Smooth muscle cell (in vitro differentiated cells): ENCODE data around the gene PIN1. TPM values are rescaled to one million over a fixed set of nuclear protein-coding genes. Genes with fewer than 3 reads are reported as not detected.

Experiments
- DNase-seq: peaks from one replicate; lab custom pipeline; 2025; ENCODE audit not compliant: unreplicated experiment; lab: John Stamatoyannopoulos, UW
- H2AFZ ChIP-seq: fragments of 200-600 bp; sonication (generic); 2 replicates; pipeline ENCODE4 v1.6.0; 2016; ENCODE audit warnings: antibody characterized with exemption, low read depth, mild to moderate bottlenecking
- H3F3A ChIP-seq: fragments of 200-600 bp; sonication (generic); 2 replicates; pipeline ENCODE4 v1.6.0; 2017; ENCODE audit warnings: antibody characterized with exemption, low read depth
- H3K27ac ChIP-seq: fragments of 200-600 bp; sonication (generic); 2 replicates; pipeline ENCODE4 v1.5.1; 2016; ENCODE audit warnings: low read depth, mild to moderate bottlenecking
- H3K27me3 ChIP-seq: fragments of 200-600 bp; sonication (generic); 2 replicates; pipeline ENCODE4 v1.6.1; 2016; ENCODE audit warnings: low read depth, mild to moderate bottlenecking
- H3K36me3 ChIP-seq: fragments of 200-600 bp; sonication (generic); 2 replicates; pipeline ENCODE4 v1.5.1; 2016; ENCODE audit warnings: low read depth
- H3K4me1 ChIP-seq: fragments of 200-600 bp; sonication (generic); 2 replicates; pipeline ENCODE4 v1.5.1; 2016; ENCODE audit warnings: low read depth
- H3K4me2 ChIP-seq: fragments of 200-600 bp; sonication (generic); 2 replicates; pipeline ENCODE4 v1.6.0; 2016; ENCODE audit warnings: mild to moderate bottlenecking
- H3K4me3 ChIP-seq: fragments of 200-600 bp; sonication (generic); 2 replicates; pipeline ENCODE4 v1.5.1; 2016; ENCODE audit warnings: mild to moderate bottlenecking
- H3K79me2 ChIP-seq: fragments of 200-600 bp; sonication (generic); 2 replicates; pipeline ENCODE4 v1.6.0; 2016; ENCODE audit warnings: low read depth, mild to moderate bottlenecking
- H3K9ac ChIP-seq: fragments of 200-600 bp; sonication (generic); 2 replicates; pipeline ENCODE4 v1.6.0; 2016; ENCODE audit warnings: low read depth
- H3K9me3 ChIP-seq: fragments of 200-600 bp; sonication (generic); replicated peaks from 2 replicates; pipeline ENCODE4 v1.5.1; 2016; ENCODE audit warnings: low read depth
- H4K20me1 ChIP-seq: fragments of 200-600 bp; sonication (generic); 2 replicates; pipeline ENCODE4 v1.6.0; 2016; ENCODE audit warnings: low read depth
- WGBS: methylation state at CpG from one replicate; pipeline ENCODE4 v1.1.7; 2016; ENCODE audit warnings: low lambda C conversion rate; 5-methylcytosine and 5-hydroxymethylcytosine counted together
- polyA plus RNA-seq: library from polyadenylated mRNA; unstranded; fragments of >200 nt; fragmentation: Nextera tagmentation; extraction: Ambion mirVana; gene quantifications from 2 replicates; pipeline ENCODE4 v1.2.1, GENCODE V29; 2016
- total RNA-seq: library from RNA; depleted of rRNA; stranded (reverse); fragments of >200 nt; gene quantifications from 2 replicates; pipeline ENCODE4 v1.2.3, GENCODE V29; 2014
- TF ChIP-seq, protein P1 (sequence below): fragments of 200-600 bp; sonication (generic); IDR thresholded peaks from 2 replicates; pipeline ENCODE4 v1.5.1; 2017; ENCODE audit warnings: borderline replicate concordance, mild to moderate bottlenecking, antibody characterized with exemption; ENCODE audit not compliant: insufficient read depth, poor library complexity, severe bottlenecking

PIN1 gene
- total and polyA plus RNA-seq, 2 experiments from 2014 or later = 68.0 to 127 TPM

DNA sequence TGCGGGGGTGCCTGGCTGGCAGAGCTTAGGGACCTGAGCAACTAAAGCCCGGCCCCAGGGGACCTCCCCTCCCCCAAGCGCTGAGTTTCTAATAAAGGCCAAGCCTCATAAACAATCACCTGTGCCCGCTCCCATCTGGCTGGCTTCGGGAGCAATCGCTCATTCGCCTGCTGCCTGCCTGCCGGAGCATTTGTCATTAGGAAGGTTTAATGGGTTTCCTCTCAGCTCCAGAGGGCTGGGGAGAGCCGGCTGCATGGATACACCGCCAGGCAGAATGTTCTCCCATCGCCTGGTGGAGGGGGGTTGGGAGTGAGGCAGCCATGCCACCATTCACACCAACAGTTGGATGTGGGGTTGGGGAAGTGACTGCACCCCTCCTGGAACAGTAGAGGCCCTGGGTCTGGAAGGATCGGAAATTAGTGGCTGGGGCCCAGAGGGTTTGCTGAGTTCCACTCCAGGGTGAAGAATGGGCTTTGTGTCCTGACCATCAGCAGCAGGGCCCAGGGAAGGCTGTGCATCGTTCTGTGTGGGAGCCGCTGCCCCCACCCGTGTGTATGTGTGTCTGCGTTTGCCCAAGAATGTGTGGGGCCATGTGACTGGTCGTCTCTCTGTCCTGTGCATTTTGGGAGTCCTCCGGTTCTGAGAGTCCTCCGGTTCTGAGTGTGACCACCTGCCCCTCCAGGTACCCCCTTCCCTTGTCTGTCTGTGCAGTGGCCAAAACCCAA lies 15.3 kb downstream of the PIN1 start:
- TF ChIP-seq, protein P1, sequence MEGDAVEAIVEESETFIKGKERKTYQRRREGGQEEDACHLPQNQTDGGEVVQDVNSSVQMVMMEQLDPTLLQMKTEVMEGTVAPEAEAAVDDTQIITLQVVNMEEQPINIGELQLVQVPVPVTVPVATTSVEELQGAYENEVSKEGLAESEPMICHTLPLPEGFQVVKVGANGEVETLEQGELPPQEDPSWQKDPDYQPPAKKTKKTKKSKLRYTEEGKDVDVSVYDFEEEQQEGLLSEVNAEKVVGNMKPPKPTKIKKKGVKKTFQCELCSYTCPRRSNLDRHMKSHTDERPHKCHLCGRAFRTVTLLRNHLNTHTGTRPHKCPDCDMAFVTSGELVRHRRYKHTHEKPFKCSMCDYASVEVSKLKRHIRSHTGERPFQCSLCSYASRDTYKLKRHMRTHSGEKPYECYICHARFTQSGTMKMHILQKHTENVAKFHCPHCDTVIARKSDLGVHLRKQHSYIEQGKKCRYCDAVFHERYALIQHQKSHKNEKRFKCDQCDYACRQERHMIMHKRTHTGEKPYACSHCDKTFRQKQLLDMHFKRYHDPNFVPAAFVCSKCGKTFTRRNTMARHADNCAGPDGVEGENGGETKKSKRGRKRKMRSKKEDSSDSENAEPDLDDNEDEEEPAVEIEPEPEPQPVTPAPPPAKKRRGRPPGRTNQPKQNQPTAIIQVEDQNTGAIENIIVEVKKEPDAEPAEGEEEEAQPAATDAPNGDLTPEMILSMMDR = no peak
- Histone ChIP-seq H3K27ac (peak overlapping the region; percentile 98), H3K9ac (peak overlapping the region; percentile 66), H3K9me3 (no peaks in the 10 kb centered on the region), H3K4me2 (no peak overlapping the region), H3K4me1 (peaks cover 9% of the 10 kb centered on the region), H3K36me3 (no peaks in the 10 kb centered on the region), H2AFZ (no peak overlapping the region), H3K79me2 (no peaks in the 10 kb centered on the region), H3K27me3 (no peaks in the 10 kb centered on the region), H3F3A (peaks cover 8% of the 10 kb centered on the region), H4K20me1 (peaks cover 7% of the 10 kb centered on the region), H3K4me3 (no peak overlapping the region)
- 69% methylated on average over 19 of the region's 19 CpGs for WGBS
- DNase-seq = no peak

DNA sequence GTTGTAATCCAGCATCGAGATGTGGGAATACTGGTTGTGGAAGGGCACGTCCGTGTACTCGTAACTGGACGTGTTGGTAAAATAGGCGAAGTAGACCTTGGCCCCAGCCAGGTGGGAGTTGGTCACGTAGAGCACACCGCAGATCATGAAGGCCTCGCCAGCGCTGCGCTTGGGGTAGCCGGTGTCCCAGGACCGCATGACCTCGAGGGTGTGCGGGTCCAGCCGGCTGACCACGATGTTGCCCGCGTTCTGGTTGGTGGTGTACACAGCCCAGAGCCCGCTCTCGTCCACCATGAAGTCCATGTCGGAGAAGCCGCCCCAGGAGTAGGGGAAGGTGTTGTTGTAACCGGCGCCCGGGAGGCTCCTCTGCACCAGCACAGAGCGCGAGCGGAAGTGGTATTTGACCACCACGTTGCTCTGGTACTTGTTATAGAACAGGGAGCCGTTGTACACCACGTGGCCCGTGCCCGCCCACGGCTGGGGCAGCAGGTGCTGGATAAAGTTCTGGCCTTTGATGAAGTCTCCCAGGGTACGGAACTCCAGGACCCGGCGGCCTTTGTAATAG lies 19.2 kb downstream of the PIN1 start:
- H3K36me3 ChIP-seq = no peaks in the 10 kb centered on the region
- no peak overlapping the region for H3K4me3 ChIP-seq
- H3K4me1 ChIP-seq = peaks cover 9% of the 10 kb centered on the region
- H2AFZ ChIP-seq = no peak overlapping the region
- H3F3A ChIP-seq = peaks cover 8% of the 10 kb centered on the region
- no peaks in the 10 kb centered on the region for H3K79me2 ChIP-seq
- WGBS = 98% methylated on average over 38 of the region's 38 CpGs
- no peak overlapping the region for H3K4me2 ChIP-seq
- no peaks in the 10 kb centered on the region for H3K27me3 ChIP-seq
- TF ChIP-seq, protein P1 = no peak
- no peaks in the 10 kb centered on the region for H4K20me1 ChIP-seq
- peak overlapping the region; percentile 98 for H3K27ac ChIP-seq
- no peaks in the 10 kb centered on the region for H3K9me3 ChIP-seq
- DNase-seq = no peak
- H3K9ac ChIP-seq = no peak overlapping the region

DNA sequence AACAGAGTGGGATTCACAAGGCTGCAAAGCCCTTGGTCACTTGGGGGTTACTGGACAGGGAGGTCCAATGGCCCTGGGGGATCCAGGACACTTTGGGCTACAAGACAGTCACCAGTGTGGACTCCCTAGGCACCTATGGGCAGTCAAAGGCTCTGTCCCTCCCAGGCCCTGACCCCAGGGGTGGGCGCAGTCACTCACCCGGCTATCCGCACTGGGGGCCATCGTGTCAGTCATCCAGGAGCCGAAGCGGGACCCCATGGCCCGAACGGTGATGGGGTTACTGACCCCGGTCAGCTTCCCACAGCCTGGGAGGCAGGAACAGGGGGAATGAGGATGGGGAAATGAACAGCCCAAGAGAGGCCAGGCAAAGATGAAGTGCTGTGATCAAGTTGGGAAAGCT lies 21.5 kb downstream of the PIN1 start:
- H4K20me1 ChIP-seq = no peaks in the 10 kb centered on the region
- TF ChIP-seq, protein P1 = no peak
- H3K9ac ChIP-seq = no peak overlapping the region
- H3K9me3 ChIP-seq = no peaks in the 10 kb centered on the region
- H3K4me1 ChIP-seq = peaks cover 4% of the 10 kb centered on the region
- H2AFZ ChIP-seq = no peak overlapping the region
- DNase-seq = no peak
- no peak overlapping the region for H3K27ac ChIP-seq
- 95% methylated on average over 9 of the region's 9 CpGs for WGBS
- H3K36me3 ChIP-seq = no peaks in the 10 kb centered on the region
- H3K4me2 ChIP-seq = no peak overlapping the region
- no peak overlapping the region for H3K4me3 ChIP-seq
- H3K27me3 ChIP-seq = no peaks in the 10 kb centered on the region
- peaks cover 7% of the 10 kb centered on the region for H3F3A ChIP-seq
- no peaks in the 10 kb centered on the region for H3K79me2 ChIP-seq
